PC-9 (cell line): ENCODE measurements around the gene BCL6B. TPM values are rescaled to one million over a fixed set of nuclear protein-coding genes. Genes with fewer than 3 reads are reported as not detected.

Experiments used
- BruUV-seq: library from RNA; stranded (reverse); fragments of 400-500 nt; replicated peaks from 2 replicates; lab custom pipeline; 2021; lab: Mats Ljungman, UMichigan
- CTCF ChIA-PET: fragments of 300-600 bp; sonication (Branson Sonifier 250); formaldehyde crosslinking; loops from one replicate; lab custom pipeline; 2022; ENCODE audit warnings: antibody characterized with exemption; lab: Charles Lee
- POLR2A ChIA-PET: fragments of 300-600 bp; sonication (Branson Sonifier 250); formaldehyde crosslinking; loops from one replicate; lab custom pipeline; 2022; ENCODE audit warnings: antibody characterized with exemption; ENCODE audit not compliant: unreplicated experiment; lab: Charles Lee
- DNase-seq, 2 experiments: peaks; one replicate each; pipeline versions ENCODE4 v3.0.0 to v3.0.0-alpha.2; 2015 to 2022; ENCODE audit warnings: mixed read lengths in 1 of 2
- H2AFZ ChIP-seq: fragments of 200-600 bp; sonication (generic); 2 replicates; pipeline ENCODE4 v1.8.1; 2017; ENCODE audit warnings: antibody characterized with exemption
- H3F3A ChIP-seq: fragments of 200-600 bp; sonication (generic); 2 replicates; pipeline ENCODE4 v1.8.1; 2017; ENCODE audit warnings: antibody characterized with exemption, mild to moderate bottlenecking, low read depth; ENCODE audit not compliant: insufficient read depth
- H3K27ac ChIP-seq: fragments of 200-600 bp; sonication (generic); 2 replicates; pipeline ENCODE4 v1.6.1; 2016; ENCODE audit warnings: mixed run types
- H3K27me3 ChIP-seq: fragments of 200-600 bp; sonication (generic); 2 replicates; pipeline ENCODE4 v1.6.1; 2016; ENCODE audit warnings: low read depth, mixed run types; ENCODE audit not compliant: insufficient read depth
- H3K36me3 ChIP-seq: fragments of 200-600 bp; sonication (generic); 2 replicates; pipeline ENCODE4 v1.6.1; 2016; ENCODE audit warnings: low read depth, mixed run types
- H3K4me1 ChIP-seq: fragments of 200-600 bp; sonication (generic); replicated peaks from 2 replicates; pipeline ENCODE4 v1.6.1; 2016; ENCODE audit warnings: mixed run types; ENCODE audit not compliant: insufficient read depth
- H3K4me2 ChIP-seq: fragments of 200-600 bp; sonication (generic); 2 replicates; pipeline ENCODE4 v1.6.1; 2017; ENCODE audit warnings: mixed run types
- H3K4me3 ChIP-seq: fragments of 200-600 bp; sonication (generic); 2 replicates; pipeline ENCODE4 v1.6.1; 2016; ENCODE audit warnings: mixed run types
- H3K79me2 ChIP-seq: fragments of 200-600 bp; sonication (generic); 2 replicates; pipeline ENCODE4 v1.6.1; 2017; ENCODE audit warnings: low read depth, mixed run types
- H3K9me2 ChIP-seq: fragments of 200-600 bp; sonication (generic); 2 replicates; pipeline ENCODE4 v1.8.1; 2017; ENCODE audit warnings: mild to moderate bottlenecking; ENCODE audit not compliant: insufficient read depth
- H3K9me3 ChIP-seq: fragments of 200-600 bp; sonication (generic); 2 replicates; pipeline ENCODE4 v1.8.1; 2016; ENCODE audit warnings: low read depth; ENCODE audit not compliant: insufficient read depth
- H4K20me1 ChIP-seq: fragments of 200-600 bp; sonication (generic); 2 replicates; pipeline ENCODE4 v1.8.1; 2017; ENCODE audit not compliant: insufficient read depth
- CTCF ChIP-seq: fragments of 200-600 bp; sonication (generic); conservative IDR thresholded peaks from 2 replicates; pipeline ENCODE4 v1.6.1; 2017; ENCODE audit warnings: mixed run types, antibody characterized with exemption, mild to moderate bottlenecking, moderate library complexity
- EZH2 ChIP-seq: fragments of 200-600 bp; sonication (generic); IDR thresholded peaks from 2 replicates; pipeline ENCODE4 v1.8.0; 2017; ENCODE audit warnings: antibody characterized with exemption, low read depth
- intact Hi-C: fragments of 100-400 bp; cut with micrococcal nuclease; formaldehyde crosslinking; loops from one replicate; pipeline ENCODE4 v1.10.0; 2022; ENCODE audit not compliant: unreplicated experiment
- total RNA-seq: library from RNA; stranded (reverse); gene quantifications from 2 replicates; pipeline ENCODE4 v1.2.3, GENCODE V29; 2021

The BCL6B gene
- total RNA-seq, 1 experiment from 2014 or later = 0.28 TPM

- no TSS peak for BruUV-seq
- ChIA-PET POLR2A (no interaction called here), CTCF (no interaction called here)
- Histone ChIP-seq H3K4me2 (no peak overlapping the region), H3K27me3 (no peaks in the 10 kb centered on the region), H3K27ac (no peak overlapping the region), H3K9me3 (no peaks in the 10 kb centered on the region), H3K79me2 (peaks cover 8% of the 10 kb centered on the region), H3F3A (peaks cover 42% of the 10 kb centered on the region), H4K20me1 (no peaks in the 10 kb centered on the region), H3K36me3 (no peaks in the 10 kb centered on the region), H3K9me2 (no peaks in the 10 kb centered on the region), H3K4me1 (peaks cover 10% of the 10 kb centered on the region; the same call in 1 of the 2 replicates), H2AFZ (no peak overlapping the region), H3K4me3 (no peak overlapping the region)
- intact Hi-C loops = no loop called here
- TF ChIP-seq EZH2 = no peak
- TF ChIP-seq CTCF = no peak
- no peak for DNase-seq
Measured at GRCh38 chr17:7018331-7018964, 4.4 kb upstream of the BCL6B start.

GRCh38 chr17:7019367-7019766 lies 3.5 kb upstream of the BCL6B start:
- Histone ChIP-seq H3F3A (peaks cover 38% of the 10 kb centered on the region), H4K20me1 (no peaks in the 10 kb centered on the region), H3K4me1 (peaks cover 10% of the 10 kb centered on the region; the same call in 1 of the 2 replicates), H3K9me3 (no peaks in the 10 kb centered on the region), H3K9me2 (no peaks in the 10 kb centered on the region), H3K79me2 (no peaks in the 10 kb centered on the region), H3K27me3 (no peaks in the 10 kb centered on the region), H3K36me3 (no peaks in the 10 kb centered on the region), H2AFZ (peak overlapping the region; percentile 83), H3K27ac (no peak overlapping the region), H3K4me2 (peak overlapping the region; percentile 89), H3K4me3 (peak overlapping the region; percentile 49; the same call in 1 of the 2 replicates)
- POLR2A ChIA-PET = interaction anchor here (0.7 kb wide), 1 partner anchor 16 kb away, joined by 18 read pairs; no protein-coding TSS in a partner anchor
- intact Hi-C loops = no loop called here
- no peak for DNase-seq
- TF ChIP-seq EZH2 (no peak), CTCF (no peak)
- no TSS peak for BruUV-seq
- CTCF ChIA-PET = interaction anchor here (0.6 kb wide), 1 partner anchor 835 kb away, joined by 12 read pairs; no protein-coding TSS in a partner anchor

- BruUV-seq = no TSS peak
- Histone ChIP-seq H3K4me2 (peak overlapping the region; percentile 89), H3F3A (peaks cover 43% of the 10 kb centered on the region; the same call in 1 of the 2 replicates), H3K4me1 (peaks cover 10% of the 10 kb centered on the region; the same call in 1 of the 2 replicates), H4K20me1 (no peaks in the 10 kb centered on the region), H3K36me3 (no peaks in the 10 kb centered on the region), H3K79me2 (no peaks in the 10 kb centered on the region), H3K9me2 (no peaks in the 10 kb centered on the region), H2AFZ (peak overlapping the region; percentile 83), H3K9me3 (no peaks in the 10 kb centered on the region), H3K27me3 (no peaks in the 10 kb centered on the region), H3K27ac (no peak overlapping the region), H3K4me3 (peak overlapping the region; percentile 49)
- TF ChIP-seq EZH2 = no peak
- TF ChIP-seq CTCF = no peak
- ChIA-PET POLR2A (interaction anchor here (0.7 kb wide), 1 partner anchor 16 kb away, joined by 18 read pairs; no protein-coding TSS in a partner anchor), CTCF (interaction anchor here (0.6 to 1.1 kb wide), 2 partner anchors 358 to 836 kb away, joined by 6 to 12 read pairs; no protein-coding TSS in a partner anchor)
- intact Hi-C loops = loop anchor here (5.0 kb wide), 2 partner anchors 108 to 308 kb away; partner anchors contain the start of gene SLC13A5
- DNase-seq = peak in 1 of 2 experiments; percentile 47
Measured at GRCh38 chr17:7019839-7020519, 2.9 kb upstream of the BCL6B start.
